GM18505 (cell line): ENCODE data around the gene ENAM.

Experiments used
- ATAC-seq: cut with Tn5 transposase; IDR thresholded peaks from one replicate; pipeline ENCODE4 v1.9.1; 2021; ENCODE audit not compliant: unreplicated experiment
- POLR2A ChIP-seq: IDR thresholded peaks from 4 replicates; pipeline ENCODE4 v1.6.1; 2011; ENCODE audit warnings: borderline replicate concordance; ENCODE audit not compliant: insufficient read depth, insufficient read length; ENCODE audit errors: extremely low read depth

The ENAM gene, protein sequence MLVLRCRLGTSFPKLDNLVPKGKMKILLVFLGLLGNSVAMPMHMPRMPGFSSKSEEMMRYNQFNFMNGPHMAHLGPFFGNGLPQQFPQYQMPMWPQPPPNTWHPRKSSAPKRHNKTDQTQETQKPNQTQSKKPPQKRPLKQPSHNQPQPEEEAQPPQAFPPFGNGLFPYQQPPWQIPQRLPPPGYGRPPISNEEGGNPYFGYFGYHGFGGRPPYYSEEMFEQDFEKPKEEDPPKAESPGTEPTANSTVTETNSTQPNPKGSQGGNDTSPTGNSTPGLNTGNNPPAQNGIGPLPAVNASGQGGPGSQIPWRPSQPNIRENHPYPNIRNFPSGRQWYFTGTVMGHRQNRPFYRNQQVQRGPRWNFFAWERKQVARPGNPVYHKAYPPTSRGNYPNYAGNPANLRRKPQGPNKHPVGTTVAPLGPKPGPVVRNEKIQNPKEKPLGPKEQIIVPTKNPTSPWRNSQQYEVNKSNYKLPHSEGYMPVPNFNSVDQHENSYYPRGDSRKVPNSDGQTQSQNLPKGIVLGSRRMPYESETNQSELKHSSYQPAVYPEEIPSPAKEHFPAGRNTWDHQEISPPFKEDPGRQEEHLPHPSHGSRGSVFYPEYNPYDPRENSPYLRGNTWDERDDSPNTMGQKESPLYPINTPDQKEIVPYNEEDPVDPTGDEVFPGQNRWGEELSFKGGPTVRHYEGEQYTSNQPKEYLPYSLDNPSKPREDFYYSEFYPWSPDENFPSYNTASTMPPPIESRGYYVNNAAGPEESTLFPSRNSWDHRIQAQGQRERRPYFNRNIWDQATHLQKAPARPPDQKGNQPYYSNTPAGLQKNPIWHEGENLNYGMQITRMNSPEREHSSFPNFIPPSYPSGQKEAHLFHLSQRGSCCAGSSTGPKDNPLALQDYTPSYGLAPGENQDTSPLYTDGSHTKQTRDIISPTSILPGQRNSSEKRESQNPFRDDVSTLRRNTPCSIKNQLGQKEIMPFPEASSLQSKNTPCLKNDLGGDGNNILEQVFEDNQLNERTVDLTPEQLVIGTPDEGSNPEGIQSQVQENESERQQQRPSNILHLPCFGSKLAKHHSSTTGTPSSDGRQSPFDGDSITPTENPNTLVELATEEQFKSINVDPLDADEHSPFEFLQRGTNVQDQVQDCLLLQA

GRCh38 chr4:70628444-70628843, at the start of gene ENAM:
TSS of gene ENAM (plus strand) at chr4:70628744. CDS start at chr4:70629501, 757 bp downstream.
- TF ChIP-seq POLR2A, result no peak
- no peak for ATAC-seq

GRCh38 chr4:70581980-70582379, 46.6 kb upstream of the ENAM start:
- no peak for ATAC-seq

DNA sequence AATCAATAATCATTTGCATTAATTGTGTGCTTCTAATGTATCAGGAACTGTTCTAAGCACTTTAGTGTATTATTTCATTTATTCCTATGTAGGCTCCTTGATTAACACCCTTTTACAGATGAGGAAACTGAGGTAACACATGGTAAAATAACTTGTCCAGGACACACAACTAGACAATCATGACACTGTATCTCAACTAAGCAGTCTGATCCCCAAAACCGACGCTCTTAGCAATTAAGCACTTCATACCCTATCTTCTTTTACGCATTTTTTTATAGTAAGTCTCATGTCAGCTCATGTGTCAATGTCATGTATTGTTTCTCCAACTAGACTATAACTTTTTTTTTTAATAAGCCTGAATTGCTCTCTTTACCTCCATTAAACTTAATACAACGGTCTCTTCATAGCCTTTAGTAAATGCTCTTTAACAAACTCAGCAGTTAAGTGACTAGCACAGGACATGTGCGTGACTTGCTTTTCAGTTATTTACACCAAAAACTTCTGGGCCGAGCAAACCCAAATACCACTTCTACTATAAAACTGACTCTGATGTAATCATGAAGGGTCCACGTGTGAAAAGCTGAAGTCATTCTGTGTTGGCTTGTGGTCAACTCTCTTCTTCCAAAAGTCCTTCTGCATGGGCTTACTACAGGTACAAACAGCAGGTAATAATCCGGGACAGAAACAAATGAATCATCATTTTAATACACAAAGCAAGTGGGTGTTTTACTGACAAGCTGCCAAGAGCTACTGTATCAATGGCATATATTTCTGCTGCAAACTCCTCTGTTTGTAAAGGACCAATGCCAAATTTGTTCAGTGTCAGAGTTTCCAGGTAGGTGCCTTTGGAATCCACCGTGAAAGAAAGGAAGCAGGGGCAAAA, 44.4 kb upstream of the ENAM start:
- ATAC-seq, result no peak
- TF ChIP-seq POLR2A, result no peak

More at GRCh38 chr4:70581980-70582379, 46.6 kb upstream of the ENAM start:
- TF ChIP-seq POLR2A, result no peak

- no peak for TF ChIP-seq POLR2A
- no peak for ATAC-seq
Observed at GRCh38 chr4:70586841-70587240, 41.7 kb upstream of the ENAM start.

DNA sequence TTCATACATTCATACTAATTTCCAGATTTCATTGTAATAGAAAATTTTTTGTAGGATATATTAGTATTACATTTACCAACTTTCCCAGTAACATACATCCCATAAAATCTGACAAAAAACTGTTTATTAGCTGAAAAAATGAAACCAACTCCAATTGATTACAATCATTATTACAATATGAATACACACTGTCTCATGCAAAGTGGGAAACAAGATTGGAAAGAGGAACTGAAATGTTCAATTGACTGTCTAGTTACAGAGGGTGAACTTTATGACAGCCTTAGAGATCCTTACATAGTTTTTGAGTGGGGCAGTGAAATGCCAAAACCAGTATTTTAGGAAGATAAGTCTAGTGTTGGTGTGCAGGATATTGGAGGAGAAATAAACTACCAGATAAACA, 38.8 kb upstream of the ENAM start:
- no peak for TF ChIP-seq POLR2A
- peak; percentile 99 for ATAC-seq

- no peak for TF ChIP-seq POLR2A
- ATAC-seq, result no peak
Observed at GRCh38 chr4:70591955-70592582, 36.5 kb upstream of the ENAM start, which contains the start of gene AMBN. TSS of gene AMBN (plus strand) at chr4:70592256. CDS start at chr4:70592359, 103 bp downstream.

DNA sequence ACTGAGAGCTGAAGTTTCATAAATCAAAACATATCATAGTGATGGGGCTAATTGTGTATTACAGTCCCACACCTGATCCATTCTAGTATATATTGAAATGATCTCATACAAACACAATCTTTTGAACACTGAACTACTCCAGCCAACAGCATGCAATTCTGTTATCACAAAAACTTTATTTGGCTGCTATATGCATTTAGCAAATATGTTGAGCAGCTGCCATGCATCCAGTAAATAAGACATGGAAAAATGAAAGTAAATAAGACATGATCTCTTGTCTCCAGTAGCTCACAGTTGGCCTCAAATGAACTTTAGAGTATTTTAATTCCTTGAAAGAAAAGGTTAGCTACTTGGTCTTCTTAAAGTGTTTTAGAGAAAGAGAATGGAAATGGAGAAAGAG, 34.3 kb upstream of the ENAM start:
- ATAC-seq, result no peak
- TF ChIP-seq POLR2A, result no peak

- ATAC-seq, result no peak
- TF ChIP-seq POLR2A, result no peak
Observed at GRCh38 chr4:70600305-70600704, 28.2 kb upstream of the ENAM start.

- no peak for TF ChIP-seq POLR2A
- ATAC-seq, result no peak
Observed at GRCh38 chr4:70600977-70601376, 27.6 kb upstream of the ENAM start.

DNA sequence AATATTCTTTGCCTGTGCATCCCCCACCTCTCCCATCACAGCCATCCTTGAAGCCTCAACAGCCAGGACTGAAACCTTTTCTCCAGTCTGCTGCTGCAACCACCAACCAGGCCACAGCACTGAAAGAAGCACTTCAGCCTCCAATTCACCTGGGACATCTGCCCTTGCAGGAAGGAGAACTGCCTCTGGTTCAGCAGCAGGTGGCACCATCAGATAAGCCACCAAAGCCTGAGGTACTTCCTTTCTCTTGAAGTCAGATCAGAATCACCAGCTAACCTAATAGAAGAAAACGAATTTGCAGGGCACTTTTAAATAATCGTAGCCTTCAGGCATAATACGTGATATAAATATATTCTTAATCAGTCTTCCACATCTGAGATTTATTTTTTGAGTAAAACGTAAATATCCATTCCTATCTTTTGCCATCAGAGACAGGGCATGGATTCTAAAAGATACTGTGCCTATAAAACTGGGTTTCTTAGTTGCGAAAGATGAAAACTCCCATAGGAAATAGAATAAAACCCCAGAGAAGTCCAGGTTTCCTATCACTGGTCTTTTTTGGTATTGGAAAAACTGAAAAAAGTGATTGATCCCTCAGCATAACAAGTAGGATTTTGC, 27.0 kb upstream of the ENAM start:
- ATAC-seq, result peak; percentile 96
- no peak for TF ChIP-seq POLR2A

GRCh38 chr4:70603856-70604255, 24.7 kb upstream of the ENAM start:
- no peak for ATAC-seq
- no peak for TF ChIP-seq POLR2A
